Cardiac fibroblast (primary cell): ENCODE data around the gene ITPR2.
"Not testable (repeated sequence)": the region's sequence is repeated elsewhere in the genome, so short reads cannot be mapped to it uniquely, and the experiment has no call there.

Experiments used
- DNase-seq, 2 donors: peaks; one replicate each; pipeline versions ENCODE4 v3.0.0 to v3.0.0-alpha.2; 2010; ENCODE audit warnings: low read depth in 2 of 2
- H3K4me3 ChIP-seq, 2 donors: replicated peaks in 1 of 2; 1 replicate in 1 of 2; 2 replicates in 1 of 2; pipeline ENCODE4 v1.5.1; 2011; ENCODE audit warnings: low read depth in 2 of 2, low read length in 2 of 2, mild to moderate bottlenecking in 2 of 2, moderate library complexity in 1 of 2
- TF ChIP-seq, protein P1 (sequence below): IDR thresholded peaks from one replicate; pipeline ENCODE4 v1.5.1; 2011; ENCODE audit warnings: low read depth, mild to moderate bottlenecking, low read length, inconsistent platforms

The ITPR2 gene

GRCh38 chr12:26435069-26435404, 398.0 kb downstream of the ITPR2 start:
- TF ChIP-seq, protein P1, sequence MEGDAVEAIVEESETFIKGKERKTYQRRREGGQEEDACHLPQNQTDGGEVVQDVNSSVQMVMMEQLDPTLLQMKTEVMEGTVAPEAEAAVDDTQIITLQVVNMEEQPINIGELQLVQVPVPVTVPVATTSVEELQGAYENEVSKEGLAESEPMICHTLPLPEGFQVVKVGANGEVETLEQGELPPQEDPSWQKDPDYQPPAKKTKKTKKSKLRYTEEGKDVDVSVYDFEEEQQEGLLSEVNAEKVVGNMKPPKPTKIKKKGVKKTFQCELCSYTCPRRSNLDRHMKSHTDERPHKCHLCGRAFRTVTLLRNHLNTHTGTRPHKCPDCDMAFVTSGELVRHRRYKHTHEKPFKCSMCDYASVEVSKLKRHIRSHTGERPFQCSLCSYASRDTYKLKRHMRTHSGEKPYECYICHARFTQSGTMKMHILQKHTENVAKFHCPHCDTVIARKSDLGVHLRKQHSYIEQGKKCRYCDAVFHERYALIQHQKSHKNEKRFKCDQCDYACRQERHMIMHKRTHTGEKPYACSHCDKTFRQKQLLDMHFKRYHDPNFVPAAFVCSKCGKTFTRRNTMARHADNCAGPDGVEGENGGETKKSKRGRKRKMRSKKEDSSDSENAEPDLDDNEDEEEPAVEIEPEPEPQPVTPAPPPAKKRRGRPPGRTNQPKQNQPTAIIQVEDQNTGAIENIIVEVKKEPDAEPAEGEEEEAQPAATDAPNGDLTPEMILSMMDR: no peak
- H3K4me3 ChIP-seq: no peak overlapping the region
- no peak for DNase-seq

GRCh38 chr12:26434299-26435068, 398.5 kb downstream of the ITPR2 start:
- no peak overlapping the region for H3K4me3 ChIP-seq
- DNase-seq: peak; percentile 70 to 78
- TF ChIP-seq, protein P1: peak; percentile 87

- H3K4me3 ChIP-seq, DNase-seq: not testable (repeated sequence)
Measured at GRCh38 chr12:26433701-26434100, 399.3 kb downstream of the ITPR2 start.

DNA sequence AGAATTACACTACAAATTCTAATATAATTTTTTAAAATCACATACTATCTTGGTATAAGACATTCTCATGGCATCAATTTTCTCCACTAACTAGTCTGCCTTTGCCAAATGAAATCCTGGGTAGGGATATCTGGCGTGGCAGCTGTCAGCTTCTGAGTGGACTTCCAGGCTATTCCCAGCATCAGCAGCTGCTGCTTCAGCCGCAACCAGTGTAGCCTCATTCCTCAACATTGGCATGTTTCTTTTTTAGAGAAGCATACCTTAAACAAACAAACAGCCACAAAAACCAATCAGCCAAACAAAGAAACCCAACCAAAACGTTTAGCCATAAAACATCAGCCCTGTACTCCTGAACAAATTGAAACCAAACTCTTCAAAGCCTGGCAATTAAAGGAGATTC, 401.8 kb downstream of the ITPR2 start:
- TF ChIP-seq, protein P1: no peak
- no peak overlapping the region for H3K4me3 ChIP-seq
- no peak for DNase-seq

DNA sequence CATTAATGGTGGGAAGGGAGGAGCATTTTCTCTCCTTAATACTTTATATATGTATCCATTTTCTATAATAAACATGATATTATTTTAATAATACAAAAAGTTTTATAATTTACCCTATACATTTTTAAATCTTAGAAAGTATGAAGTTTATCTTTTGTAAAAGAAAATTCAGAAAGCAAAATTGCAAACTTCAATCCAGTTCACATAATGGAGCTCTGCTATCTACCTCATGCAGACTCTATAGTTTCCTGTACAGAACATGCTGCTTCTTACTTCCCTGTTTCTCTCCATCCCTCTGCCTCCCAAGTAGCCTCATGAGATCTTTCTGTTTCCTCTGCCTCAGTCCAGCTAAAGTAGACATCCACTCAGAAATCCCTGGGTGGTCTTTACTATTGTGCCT, 402.4 kb downstream of the ITPR2 start:
- H3K4me3 ChIP-seq, DNase-seq: not testable (repeated sequence)

GRCh38 chr12:26429070-26429691, 403.8 kb downstream of the ITPR2 start:
- H3K4me3 ChIP-seq: no peak overlapping the region
- no peak for DNase-seq
- TF ChIP-seq, protein P1: no peak

DNA sequence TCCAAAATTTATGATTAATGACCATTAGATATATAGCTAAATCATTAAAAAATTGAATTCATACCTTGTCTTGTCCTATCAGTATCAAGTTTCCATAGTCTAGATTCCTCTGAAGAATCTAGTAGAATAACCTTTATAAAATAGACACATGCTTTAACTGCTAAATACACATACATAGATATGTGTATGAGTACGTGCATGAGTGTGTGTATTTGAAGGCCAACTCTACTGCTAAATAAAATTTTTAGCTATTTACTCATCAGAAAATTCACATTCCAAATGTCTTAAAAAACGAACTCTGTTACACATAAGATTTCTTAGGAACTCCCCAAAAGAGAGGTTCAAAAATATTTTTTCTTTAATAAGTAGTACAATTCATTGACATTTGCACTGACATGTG, 404.6 kb downstream of the ITPR2 start:
- H3K4me3 ChIP-seq: no peak overlapping the region
- TF ChIP-seq, protein P1: no peak
- DNase-seq: peak in 1 of 2 donors; percentile 33

GRCh38 chr12:26426652-26427051, 406.3 kb downstream of the ITPR2 start:
- no peak for DNase-seq
- H3K4me3 ChIP-seq: no peak overlapping the region
- TF ChIP-seq, protein P1: no peak
